Measurements from ENCODE around the gene PCNX2.

GRCh38 chr1:233143241-233143640 is 152.3 kb downstream of the PCNX2 start:
- TF ChIP-seq HDAC2 (IDR thresholded peaks at IDR 0.05; ENCODE audit: borderline replicate concordance in 1 of 2, low read depth in 2 of 2, low read length in 2 of 2) (no peak), CTCF (IDR thresholded peaks at IDR 0.05; ENCODE audit: control extremely low read depth in 1 of 3, insufficient read depth in 1 of 3, low read depth in 1 of 3, low read length in 3 of 3) (no peak), BACH1 (IDR thresholded peaks at IDR 0.05; ENCODE audit: low read length) (no peak), POLR2A (IDR thresholded peaks at IDR 0.05; ENCODE audit: control extremely low read depth in 1 of 2, low read depth in 2 of 2, low read length in 2 of 2) (no peak), POU5F1 (IDR thresholded peaks at IDR 0.05; ENCODE audit: low read depth, low read length) (no peak), JUND (IDR thresholded peaks at IDR 0.05; ENCODE audit: low read length) (no peak), TEAD4 (IDR thresholded peaks at IDR 0.05; ENCODE audit: low read depth, low read length) (no peak), CBX5 (IDR thresholded peaks at IDR 0.05; ENCODE audit: low read depth, low read length) (no peak), RNF2 (IDR thresholded peaks at IDR 0.05; ENCODE audit: borderline replicate concordance, low read depth, low read length, missing control alignments, poor library complexity, severe bottlenecking) (no peak)
